Measurements from ENCODE around the gene ACR.
"Not testable (repeated sequence)": the region's sequence is repeated elsewhere in the genome, so short reads cannot be mapped to it uniquely, and the experiment has no call there.

GRCh38 chr22:50783033-50783879 lies 45.3 kb downstream of the ACR start, which contains the start of gene RABL2B:
- TF ChIP-seq CTCF (conservative IDR thresholded peaks at IDR 0.05 in 1 of 2, IDR thresholded peaks at IDR 0.05 in 1 of 2; ENCODE audit: extremely low read depth in 1 of 2, insufficient read depth in 1 of 2, low read depth in 1 of 2, low read length in 2 of 2); EZH2 (IDR thresholded peaks at IDR 0.05; ENCODE audit: borderline replicate concordance, low read length): not testable (repeated sequence)
